Glomerular visceral epithelial cell (primary cell): Measurements from ENCODE around the gene BTBD9.

Source experiments
- DNase-seq: peaks from one replicate; pipeline ENCODE4 v3.0.0-alpha.2; 2016; ENCODE audit errors: extremely low spot score

The BTBD9 gene

DNA sequence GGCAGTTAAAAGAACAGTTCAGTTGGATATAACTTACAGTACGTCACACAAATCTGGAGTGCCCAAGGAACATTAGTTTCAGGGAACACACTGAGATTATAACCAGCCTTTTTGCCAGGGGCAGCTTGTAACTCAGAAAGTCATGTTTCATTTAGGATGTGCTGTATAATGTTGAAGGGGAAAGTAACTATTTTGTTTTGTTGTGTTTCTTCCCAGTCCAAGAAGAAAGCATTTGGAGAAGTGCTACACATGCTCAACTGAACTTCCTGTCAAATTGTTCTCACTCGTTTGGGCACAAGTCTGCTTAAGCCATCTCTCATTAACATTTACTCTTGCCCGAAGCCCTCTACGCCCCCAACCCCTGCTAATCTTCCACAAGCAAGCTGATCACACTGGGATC is 157.9 kb downstream of the BTBD9 start:
- DNase-seq = no peak

- DNase-seq = no peak
These were observed 158.4 kb downstream of the BTBD9 start for GRCh38 chr6:38481211-38481836.

- no peak for DNase-seq
These were observed 159.7 kb downstream of the BTBD9 start for GRCh38 chr6:38480036-38480435.

GRCh38 chr6:38479331-38479730 is 160.4 kb downstream of the BTBD9 start:
- DNase-seq = no peak

- DNase-seq = no peak
These were observed 162.0 kb downstream of the BTBD9 start for GRCh38 chr6:38477680-38478260.

GRCh38 chr6:38476888-38477287 is 162.8 kb downstream of the BTBD9 start:
- DNase-seq = no peak

- no peak for DNase-seq
These were observed 163.6 kb downstream of the BTBD9 start for GRCh38 chr6:38476141-38476540.

DNA sequence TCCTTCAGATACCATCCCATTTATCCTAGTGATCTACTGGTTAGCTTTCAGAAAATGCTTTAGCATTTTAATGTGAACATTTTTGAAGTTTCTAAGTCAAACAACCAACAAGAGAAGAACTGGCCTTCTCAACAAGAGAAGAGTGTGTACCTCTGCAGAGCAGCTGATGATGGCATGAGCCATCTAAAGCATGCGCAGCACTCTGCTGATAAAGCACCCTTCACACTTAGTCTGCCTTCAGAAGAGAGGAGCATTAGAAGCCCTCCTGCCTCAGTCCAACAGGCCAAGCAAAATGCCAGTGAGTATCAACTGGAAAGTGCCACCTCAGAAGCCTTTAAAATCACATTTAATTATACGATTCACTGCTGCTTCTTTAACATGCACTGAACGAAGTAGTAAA is 169.2 kb downstream of the BTBD9 start:
- DNase-seq = no peak

- DNase-seq = no peak
These were observed 172.2 kb downstream of the BTBD9 start for GRCh38 chr6:38467566-38467965.

GRCh38 chr6:38460186-38460585 is 179.5 kb downstream of the BTBD9 start:
- no peak for DNase-seq

GRCh38 chr6:38459291-38459690 is 180.4 kb downstream of the BTBD9 start:
- DNase-seq = no peak

- DNase-seq = no peak
These were observed 185.9 kb downstream of the BTBD9 start for GRCh38 chr6:38453861-38454260.

DNA sequence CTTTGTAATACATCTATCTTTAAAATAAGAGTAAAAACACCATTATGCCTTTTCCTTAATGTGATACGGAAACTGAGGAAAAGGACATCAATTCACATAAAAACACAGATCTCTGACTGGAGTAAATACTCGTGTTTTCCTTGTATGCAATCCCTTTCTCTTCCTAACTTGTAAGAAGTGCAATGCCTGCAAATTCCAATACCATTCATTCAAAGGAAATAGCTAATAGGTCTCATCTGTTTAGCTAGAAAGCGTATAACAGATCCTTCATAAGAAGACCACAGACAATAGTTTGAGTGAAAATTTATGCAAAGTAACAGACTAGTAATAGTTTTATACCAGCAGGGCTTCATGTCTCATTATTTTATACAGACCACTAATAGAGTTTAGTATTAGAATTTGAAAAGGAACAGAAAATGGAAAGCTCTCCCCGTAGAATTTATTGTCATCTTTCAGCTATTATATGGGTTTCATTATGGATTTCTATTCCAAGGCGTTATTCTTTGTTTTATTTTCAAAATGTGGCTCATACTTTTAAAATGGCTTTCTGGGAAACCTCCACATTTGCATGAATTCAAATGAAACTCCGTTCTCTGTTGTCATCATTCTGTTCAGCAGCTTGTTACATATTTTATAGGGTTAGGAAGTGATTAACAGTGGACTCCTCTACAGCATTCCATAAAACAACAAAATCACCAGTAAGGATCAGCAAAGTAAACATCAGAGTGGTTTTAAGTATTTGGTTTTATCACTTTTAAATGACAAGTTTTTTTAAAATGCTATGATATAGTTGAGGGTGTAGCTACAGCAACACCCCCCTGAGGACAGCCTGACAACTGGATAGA is 186.7 kb downstream of the BTBD9 start:
- DNase-seq = no peak

DNA sequence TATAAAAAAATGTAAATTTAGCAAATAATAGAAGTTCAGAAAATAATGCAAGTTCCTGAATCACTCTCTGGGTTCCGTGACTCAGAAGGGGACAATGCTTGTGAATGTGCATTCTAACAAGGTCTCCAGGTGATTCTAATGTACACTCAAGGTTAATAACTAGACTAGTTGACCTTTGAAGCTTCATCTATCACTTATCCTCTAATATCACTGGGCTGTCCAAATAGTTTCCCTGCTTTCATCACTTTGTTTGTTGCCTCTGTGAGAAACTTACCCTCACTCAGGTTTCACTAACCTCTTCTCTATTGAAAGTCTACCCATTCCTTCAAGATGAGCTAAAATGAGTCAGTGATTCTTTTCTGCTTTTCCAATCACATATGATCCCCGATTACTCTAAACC is 189.0 kb downstream of the BTBD9 start:
- no peak for DNase-seq

GRCh38 chr6:38445925-38446324 is 193.8 kb downstream of the BTBD9 start:
- DNase-seq = no peak

DNA sequence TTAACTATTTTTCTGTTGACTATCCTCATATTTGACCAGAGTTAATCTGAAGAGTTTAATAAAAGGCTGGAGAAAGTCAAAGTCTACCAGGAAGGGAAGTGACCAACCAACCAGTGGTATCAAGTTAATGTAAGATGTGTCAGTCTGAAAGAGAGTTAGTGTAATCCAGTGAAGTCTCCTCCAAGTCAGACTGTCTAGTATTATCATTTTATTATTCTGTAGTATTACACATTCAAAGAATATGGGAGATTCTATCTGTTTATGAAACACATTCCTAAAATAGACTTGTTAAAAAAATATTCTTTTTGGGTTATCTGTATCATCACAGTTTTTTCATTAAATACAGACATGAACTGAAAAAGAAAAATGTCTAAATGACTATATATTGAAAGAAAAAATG is 194.4 kb downstream of the BTBD9 start:
- DNase-seq = no peak

- no peak for DNase-seq
These were observed 196.2 kb downstream of the BTBD9 start for GRCh38 chr6:38443352-38444144.

GRCh38 chr6:38438097-38438496 is 201.6 kb downstream of the BTBD9 start:
- no peak for DNase-seq

GRCh38 chr6:38436726-38437465 is 202.8 kb downstream of the BTBD9 start:
- no peak for DNase-seq

- no peak for DNase-seq
These were observed 204.4 kb downstream of the BTBD9 start for GRCh38 chr6:38435330-38435729.

DNA sequence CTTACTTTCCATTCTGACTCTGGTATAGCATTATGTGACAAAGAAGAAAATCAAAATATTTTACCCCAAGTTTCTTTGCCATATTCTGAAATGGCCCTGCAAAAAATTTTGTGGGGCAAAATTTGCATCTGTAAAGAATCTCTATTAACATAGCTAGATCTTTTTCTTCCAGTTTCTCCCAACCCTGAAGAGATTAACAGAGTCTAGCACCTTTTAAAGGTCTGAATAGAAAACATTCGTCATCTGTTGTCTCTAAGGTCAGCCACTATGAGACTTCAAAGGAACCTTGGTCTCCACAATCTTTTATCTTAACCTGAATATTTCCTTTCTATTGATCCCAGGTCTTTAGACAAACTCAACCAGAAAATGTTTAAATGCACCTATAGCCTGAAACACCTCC is 205.7 kb downstream of the BTBD9 start:
- no peak for DNase-seq

DNA sequence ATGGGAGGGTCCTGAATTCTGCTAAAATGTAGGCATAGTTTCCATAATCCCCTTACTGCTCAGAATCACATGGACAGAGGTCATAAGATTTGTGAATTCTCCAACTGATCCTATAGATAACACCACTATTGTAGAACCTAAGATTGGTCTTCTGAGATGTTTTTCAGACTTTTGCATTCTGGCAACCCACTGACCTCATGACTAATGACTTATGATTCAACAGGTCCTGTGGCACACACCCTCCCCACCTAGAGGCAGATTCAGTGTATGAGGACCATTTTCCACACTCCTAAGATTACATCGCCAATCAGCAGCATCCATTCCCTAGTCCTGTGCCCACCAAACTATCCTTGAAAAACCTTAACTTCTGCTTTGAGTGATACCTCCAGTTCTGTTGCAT is 207.2 kb downstream of the BTBD9 start:
- no peak for DNase-seq
